Large intestine (tissue), 3 donors: ENCODE results near the gene NEXN. TPM values are rescaled to one million over a fixed set of nuclear protein-coding genes. Genes with fewer than 3 reads are reported as not detected.
"Not testable (repeated sequence)": the region's sequence is repeated elsewhere in the genome, so short reads cannot be mapped to it uniquely, and the experiment has no call there.

Experiments
- DNase-seq, 2 donors: peaks; one replicate each; pipeline versions ENCODE4 v3.0.0 to v3.0.0-alpha.2; 2013
- H3K27ac ChIP-seq: one replicate; pipeline ENCODE4 v1.5.1; 2013; ENCODE audit warnings: low read length
- H3K27me3 ChIP-seq: 2 replicates; pipeline ENCODE4 v1.6.1; 2013; ENCODE audit warnings: low read length; ENCODE audit not compliant: control insufficient read depth, insufficient read depth
- H3K36me3 ChIP-seq: 2 replicates; pipeline ENCODE4 v1.6.1; 2013; ENCODE audit warnings: low read length; ENCODE audit not compliant: control insufficient read depth, insufficient read depth
- H3K4me1 ChIP-seq: one replicate; pipeline ENCODE4 v1.6.1; 2013; ENCODE audit warnings: low read length; ENCODE audit not compliant: control insufficient read depth, insufficient read depth
- H3K4me3 ChIP-seq: one replicate; pipeline ENCODE4 v1.5.1; 2013; ENCODE audit warnings: low read length
- H3K9me3 ChIP-seq: one replicate; pipeline ENCODE4 v1.6.1; 2013; ENCODE audit warnings: mild to moderate bottlenecking, low read depth, low read length, moderate library complexity; ENCODE audit not compliant: control insufficient read depth
- WGBS: methylation state at CpG from one replicate; pipeline ENCODE4 v1.1.5; 2013; ENCODE audit warnings: low lambda C conversion rate; ENCODE audit not compliant: insufficient coverage; 5-methylcytosine and 5-hydroxymethylcytosine counted together
- polyA plus RNA-seq: library from polyadenylated mRNA; unstranded; fragments of 120-200 nt; gene quantifications from one replicate; pipeline ENCODE4 v1.2.1, GENCODE V29; 2013

NEXN gene
- polyA plus RNA-seq, 1 donor = 26.0 TPM

GRCh38 chr1:77977989-77978292 is 89.5 kb downstream of the NEXN start:
- H3K27ac ChIP-seq = peak overlapping the region; percentile 99
- no CpG with 5 or more reads among the region's 5 CpGs for WGBS
- peaks cover 7% of the 10 kb centered on the region for H3K36me3 ChIP-seq
- no peak for DNase-seq
- peak overlapping the region; percentile 75 for H3K4me3 ChIP-seq
- H3K27me3 ChIP-seq = no peaks in the 10 kb centered on the region
- H3K4me1 ChIP-seq = peaks cover 10% of the 10 kb centered on the region
- H3K9me3 ChIP-seq = no peaks in the 10 kb centered on the region

- DNase-seq = peak; percentile 86 to 91
- Histone ChIP-seq H3K27ac (peak overlapping the region; percentile 99), H3K4me1 (peaks cover 10% of the 10 kb centered on the region), H3K9me3 (no peaks in the 10 kb centered on the region), H3K36me3 (peaks cover 7% of the 10 kb centered on the region), H3K4me3 (peak overlapping the region; percentile 75), H3K27me3 (no peaks in the 10 kb centered on the region)
- WGBS = no CpG with 5 or more reads among the region's 34 CpGs
Measured at GRCh38 chr1:77978293-77978968, 90.0 kb downstream of the NEXN start.

- DNase-seq = peak; percentile 99
- peaks cover 16% of the 10 kb centered on the region for H3K4me1 ChIP-seq
- H3K27me3 ChIP-seq = no peaks in the 10 kb centered on the region
- H3K27ac ChIP-seq = peak within 1 kb of the TSS; percentile 99
- H3K9me3 ChIP-seq = no peaks in the 10 kb centered on the region
- 0% methylated on average over 2 of the region's 57 CpGs for WGBS
- peaks cover 6% of the 10 kb centered on the region for H3K36me3 ChIP-seq
- H3K4me3 ChIP-seq = peak within 1 kb of the TSS; percentile 75
Measured at GRCh38 chr1:77978969-77979876, 90.8 kb downstream of the NEXN start, which contains the start of gene FUBP1. TSS of gene FUBP1 (minus strand) at chr1:77979072. CDS start at chr1:77979004, 68 bp downstream.

- DNase-seq = peak in 1 of 2 donors; percentile 40
- not testable (repeated sequence) for H3K4me3 ChIP-seq, H3K9me3 ChIP-seq, H3K36me3 ChIP-seq, H3K27me3 ChIP-seq, H3K4me1 ChIP-seq
- WGBS = no CpG with 5 or more reads among the region's 8 CpGs
- H3K27ac ChIP-seq = peak overlapping the region; percentile 84
Measured at GRCh38 chr1:77983352-77983996, 95.0 kb downstream of the NEXN start.

GRCh38 chr1:77983997-77984355 is 95.6 kb downstream of the NEXN start:
- H3K36me3 ChIP-seq = no peaks in the 10 kb centered on the region
- DNase-seq = no peak
- H3K9me3 ChIP-seq = no peaks in the 10 kb centered on the region
- no peaks in the 10 kb centered on the region for H3K27me3 ChIP-seq
- no peak overlapping the region for H3K4me3 ChIP-seq
- peaks cover 9% of the 10 kb centered on the region for H3K4me1 ChIP-seq
- H3K27ac ChIP-seq = peak overlapping the region; percentile 84

GRCh38 chr1:77984629-77985028 is 96.2 kb downstream of the NEXN start:
- DNase-seq = no peak
- H3K9me3 ChIP-seq = no peaks in the 10 kb centered on the region
- peaks cover 9% of the 10 kb centered on the region for H3K4me1 ChIP-seq
- no peak overlapping the region for H3K4me3 ChIP-seq
- no CpG with 5 or more reads among the region's 4 CpGs for WGBS
- no peaks in the 10 kb centered on the region for H3K27me3 ChIP-seq
- H3K27ac ChIP-seq = no peak overlapping the region
- no peaks in the 10 kb centered on the region for H3K36me3 ChIP-seq

- no peaks in the 10 kb centered on the region for H3K36me3 ChIP-seq
- no peak overlapping the region for H3K27ac ChIP-seq
- H3K4me1 ChIP-seq = peaks cover 9% of the 10 kb centered on the region
- H3K27me3 ChIP-seq = no peaks in the 10 kb centered on the region
- H3K4me3 ChIP-seq = no peak overlapping the region
- no peaks in the 10 kb centered on the region for H3K9me3 ChIP-seq
- DNase-seq = peak in 1 of 2 donors; percentile 19
Measured at GRCh38 chr1:77986810-77987209, 98.4 kb downstream of the NEXN start.

- WGBS = no CpG with 5 or more reads among the region's 2 CpGs
- Histone ChIP-seq H3K27ac (no peak overlapping the region), H3K9me3 (no peaks in the 10 kb centered on the region), H3K27me3 (no peaks in the 10 kb centered on the region), H3K4me3 (no peak overlapping the region), H3K36me3 (no peaks in the 10 kb centered on the region), H3K4me1 (peaks cover 13% of the 10 kb centered on the region)
- no peak for DNase-seq
Measured at GRCh38 chr1:77987919-77988318, 99.5 kb downstream of the NEXN start.

GRCh38 chr1:77989744-77990143 is 101.3 kb downstream of the NEXN start:
- Histone ChIP-seq H3K4me1 (peaks cover 6% of the 10 kb centered on the region), H3K36me3 (no peaks in the 10 kb centered on the region), H3K27ac (no peak overlapping the region), H3K4me3 (no peak overlapping the region), H3K27me3 (no peaks in the 10 kb centered on the region), H3K9me3 (no peaks in the 10 kb centered on the region)
- DNase-seq = no peak
- 100% methylated on average over 2 of the region's 2 CpGs for WGBS

GRCh38 chr1:77990629-77991204 is 102.3 kb downstream of the NEXN start:
- H3K4me1 ChIP-seq = peaks cover 6% of the 10 kb centered on the region
- H3K9me3 ChIP-seq = no peaks in the 10 kb centered on the region
- H3K4me3 ChIP-seq = no peak overlapping the region
- no peak overlapping the region for H3K27ac ChIP-seq
- H3K27me3 ChIP-seq = no peaks in the 10 kb centered on the region
- H3K36me3 ChIP-seq = no peaks in the 10 kb centered on the region
- DNase-seq = no peak
- WGBS = 85% methylated on average over 2 of the region's 3 CpGs
